BE2C (cell line): Measurements from ENCODE around the gene GALNT9.
"Not testable (repeated sequence)": the region's sequence is repeated elsewhere in the genome, so short reads cannot be mapped to it uniquely, and the experiment has no call there.

Experiments
- DNase-seq: peaks from one replicate; pipeline ENCODE4 v3.0.0-alpha.2; 2020
- H3K27me3 ChIP-seq: fragments of 250-450 bp; sonication (Bioruptor Pico); 2 replicates; pipeline ENCODE4 v1.5.1; 2020; ENCODE audit warnings: mild to moderate bottlenecking
- H3K36me3 ChIP-seq: fragments of 250-450 bp; sonication (Bioruptor Pico); 2 replicates; pipeline ENCODE4 v1.5.1; 2020; ENCODE audit warnings: mild to moderate bottlenecking
- H3K4me1 ChIP-seq: fragments of 250-450 bp; sonication (Bioruptor Pico); 2 replicates; pipeline ENCODE4 v1.5.1; 2020
- H3K4me3 ChIP-seq: 2 replicates; pipeline ENCODE4 v1.5.1; 2011; ENCODE audit warnings: low read depth, low read length
- H3K9me3 ChIP-seq: fragments of 250-450 bp; sonication (Bioruptor Pico); 2 replicates; pipeline ENCODE4 v1.5.1; 2020
- CTCF ChIP-seq: IDR thresholded peaks from 2 replicates; pipeline ENCODE4 v1.5.1; 2012; ENCODE audit warnings: mild to moderate bottlenecking, low read depth, low read length

The GALNT9 gene

GRCh38 chr12:132225214-132225613 is 104.2 kb downstream of the GALNT9 start:
- no peak overlapping the region for H3K4me3 ChIP-seq
- H3K27me3 ChIP-seq, result peaks cover 48% of the 10 kb centered on the region
- DNase-seq, result no peak
- H3K9me3 ChIP-seq, result peaks cover 4% of the 10 kb centered on the region
- no peak for TF ChIP-seq CTCF
- H3K4me1 ChIP-seq, result no peaks in the 10 kb centered on the region
- H3K36me3 ChIP-seq, result no peaks in the 10 kb centered on the region

DNA sequence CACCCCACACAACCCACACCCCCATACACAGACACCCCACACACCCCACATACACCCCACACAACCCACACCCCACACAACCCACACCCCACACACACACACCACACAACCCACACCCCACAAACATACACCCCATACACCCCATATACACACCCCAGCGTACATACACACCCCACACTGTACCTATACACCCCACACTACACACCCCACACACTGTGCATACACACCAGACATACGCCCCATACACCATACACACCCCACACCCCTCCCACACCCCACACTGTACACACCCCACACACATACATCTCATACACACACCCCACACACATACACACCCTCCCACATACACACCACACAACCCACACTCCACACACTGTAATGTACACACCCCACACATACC is 104.9 kb downstream of the GALNT9 start:
- Histone ChIP-seq H3K36me3 (no peaks in the 10 kb centered on the region), H3K4me3 (no peak overlapping the region), H3K4me1 (no peaks in the 10 kb centered on the region), H3K27me3 (peaks cover 45% of the 10 kb centered on the region), H3K9me3 (peaks cover 4% of the 10 kb centered on the region)
- TF ChIP-seq CTCF, result no peak
- DNase-seq, result no peak

- Histone ChIP-seq H3K4me3 (no peak overlapping the region), H3K9me3 (peaks cover 4% of the 10 kb centered on the region), H3K36me3 (no peaks in the 10 kb centered on the region), H3K27me3 (peaks cover 42% of the 10 kb centered on the region), H3K4me1 (no peaks in the 10 kb centered on the region)
- TF ChIP-seq CTCF, result no peak
- no peak for DNase-seq
These were observed 106.6 kb downstream of the GALNT9 start for GRCh38 chr12:132222808-132223173.

GRCh38 chr12:132222096-132222807 is 107.1 kb downstream of the GALNT9 start:
- DNase-seq, result peak; percentile 59
- Histone ChIP-seq H3K4me3 (no peak overlapping the region), H3K27me3 (peaks cover 36% of the 10 kb centered on the region), H3K36me3 (no peaks in the 10 kb centered on the region), H3K9me3 (peaks cover 4% of the 10 kb centered on the region), H3K4me1 (no peaks in the 10 kb centered on the region)
- TF ChIP-seq CTCF, result no peak

GRCh38 chr12:132219761-132220160 is 109.6 kb downstream of the GALNT9 start:
- H3K9me3 ChIP-seq, DNase-seq, H3K4me1 ChIP-seq, H3K36me3 ChIP-seq, H3K4me3 ChIP-seq: not testable (repeated sequence)
- H3K27me3 ChIP-seq, result peaks cover 48% of the 10 kb centered on the region

DNA sequence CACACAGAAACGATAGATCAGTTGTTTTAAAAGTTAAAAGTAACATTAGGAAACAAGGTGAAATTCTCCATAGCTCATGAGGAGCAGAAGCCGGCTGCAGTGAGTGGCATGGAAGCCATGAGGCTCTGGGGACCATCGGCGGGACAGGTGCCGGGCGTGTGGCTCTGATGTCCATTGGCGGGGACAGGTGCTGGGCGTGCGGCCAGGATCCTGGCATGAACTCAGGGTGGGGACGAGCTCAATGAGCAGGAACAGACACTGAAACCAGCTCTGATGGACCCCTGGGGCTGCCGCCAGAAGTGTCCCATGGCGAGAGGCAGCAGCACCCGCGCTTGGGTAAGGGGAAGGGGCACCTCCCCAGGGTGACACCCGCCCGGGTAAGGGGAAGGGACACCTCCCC is 110.1 kb downstream of the GALNT9 start:
- no peak for TF ChIP-seq CTCF
- Histone ChIP-seq H3K27me3 (peaks cover 52% of the 10 kb centered on the region), H3K4me3 (no peak overlapping the region)

More for the DNA sequence above, 110.1 kb downstream of the GALNT9 start:
- H3K36me3 ChIP-seq, result no peaks in the 10 kb centered on the region
- H3K9me3 ChIP-seq, result no peaks in the 10 kb centered on the region; the same call in 1 of the 2 replicates
- no peak for DNase-seq
- no peaks in the 10 kb centered on the region for H3K4me1 ChIP-seq
